Activated CD4-positive, CD25-positive, alpha-beta regulatory T cell treated with anti-CD3 and anti-CD28 coated beads, Interleukin-2, amount 50 U/mL, for 24 hours (primary cell): ENCODE measurements around the gene AKT2.

Experiments
- ATAC-seq, 2 donors: fragments of 150-1000 bp; cut with Tn5 transposase; one replicate each; pipeline ENCODE4 v1.10.0; 2021; ENCODE audit warnings: mild to moderate bottlenecking in 1 of 2, moderate library complexity in 1 of 2

The AKT2 gene

DNA sequence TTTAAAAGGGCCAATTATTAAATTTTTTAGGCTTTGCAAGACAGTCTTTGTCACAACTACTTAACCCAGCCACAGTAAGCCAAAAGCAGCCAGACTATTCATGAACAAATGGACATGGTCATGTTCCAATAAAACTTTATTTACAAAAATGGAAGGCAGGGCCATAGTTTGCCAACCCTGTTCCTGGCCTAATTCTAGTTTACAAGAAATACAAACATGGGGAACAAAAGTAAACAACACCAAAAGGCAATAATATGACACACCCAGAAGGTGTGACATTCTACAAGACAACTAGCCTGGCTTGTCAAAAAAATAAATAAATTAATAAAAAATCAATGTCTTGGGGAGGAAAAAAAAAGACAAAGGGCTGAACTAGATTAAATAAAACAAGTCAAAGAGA, 33.9 kb downstream of the AKT2 start:
- no peak for ATAC-seq

GRCh38 chr19:40249781-40250180, 35.4 kb downstream of the AKT2 start:
- ATAC-seq, result no peak

GRCh38 chr19:40249201-40249600, 35.9 kb downstream of the AKT2 start:
- ATAC-seq, result no peak

DNA sequence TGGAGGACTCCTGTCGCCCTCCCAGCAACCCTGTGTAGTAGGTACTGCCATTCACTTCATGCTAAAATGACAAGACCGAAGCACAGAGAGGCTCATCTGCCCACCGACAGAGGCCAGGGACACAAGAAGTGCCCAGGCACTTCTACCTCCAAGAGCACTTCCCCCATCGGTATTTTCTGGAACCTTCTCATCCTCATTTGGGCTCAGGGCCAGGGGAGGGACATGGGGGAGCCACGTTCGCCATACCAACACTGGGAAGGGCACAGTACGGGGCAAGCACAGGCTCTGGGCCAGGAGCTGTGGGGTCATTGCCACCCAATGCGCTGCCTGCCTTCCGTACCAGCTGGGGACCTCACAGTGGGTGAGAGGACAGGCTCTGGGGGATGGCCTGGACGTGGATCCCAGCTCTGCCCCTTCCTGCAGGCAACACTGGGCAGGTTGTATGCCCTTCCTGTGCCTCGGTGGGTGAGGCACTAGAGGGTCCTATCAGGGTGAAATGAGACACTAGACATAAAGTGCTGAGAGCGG, 37.3 kb downstream of the AKT2 start:
- no peak for ATAC-seq

- ATAC-seq, result no peak
Measured at GRCh38 chr19:40247178-40247577, 38.0 kb downstream of the AKT2 start.

DNA sequence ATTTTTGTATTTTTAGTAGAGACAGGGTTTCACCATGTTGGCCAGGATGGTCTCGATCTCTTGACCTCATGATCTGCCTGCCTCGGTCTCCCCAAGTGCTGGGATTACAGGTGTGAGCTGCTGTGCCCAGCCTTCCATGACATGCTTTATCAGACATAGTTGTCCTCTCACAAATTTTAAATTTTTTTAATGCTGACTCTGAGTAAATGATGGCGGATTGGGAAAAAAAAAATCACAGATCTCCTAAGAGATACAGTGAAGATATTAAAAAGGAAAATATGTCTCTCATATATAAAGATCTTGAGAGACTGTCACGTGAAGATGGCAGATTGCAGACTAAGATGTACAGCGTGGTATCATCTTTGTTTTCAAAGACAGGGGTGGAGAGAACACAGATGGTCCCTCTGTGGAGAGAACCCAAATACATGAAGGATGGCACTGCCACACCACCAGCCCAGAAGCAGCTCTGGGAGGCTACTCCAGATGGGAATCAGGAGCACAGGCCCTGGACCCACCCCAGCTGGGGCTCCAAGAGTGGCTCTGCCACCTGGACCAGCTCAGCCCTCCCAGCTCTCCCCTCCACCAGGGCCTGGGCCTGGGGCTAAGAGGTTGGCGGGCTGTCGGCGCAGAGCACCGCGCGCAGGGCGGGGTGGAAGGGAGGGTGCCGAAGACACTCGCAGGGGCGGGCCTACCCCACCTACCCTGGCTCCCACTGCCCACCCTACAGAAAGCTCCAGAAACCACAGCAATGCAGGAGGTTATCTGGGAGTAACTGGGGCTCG, 38.7 kb downstream of the AKT2 start:
- no peak for ATAC-seq

DNA sequence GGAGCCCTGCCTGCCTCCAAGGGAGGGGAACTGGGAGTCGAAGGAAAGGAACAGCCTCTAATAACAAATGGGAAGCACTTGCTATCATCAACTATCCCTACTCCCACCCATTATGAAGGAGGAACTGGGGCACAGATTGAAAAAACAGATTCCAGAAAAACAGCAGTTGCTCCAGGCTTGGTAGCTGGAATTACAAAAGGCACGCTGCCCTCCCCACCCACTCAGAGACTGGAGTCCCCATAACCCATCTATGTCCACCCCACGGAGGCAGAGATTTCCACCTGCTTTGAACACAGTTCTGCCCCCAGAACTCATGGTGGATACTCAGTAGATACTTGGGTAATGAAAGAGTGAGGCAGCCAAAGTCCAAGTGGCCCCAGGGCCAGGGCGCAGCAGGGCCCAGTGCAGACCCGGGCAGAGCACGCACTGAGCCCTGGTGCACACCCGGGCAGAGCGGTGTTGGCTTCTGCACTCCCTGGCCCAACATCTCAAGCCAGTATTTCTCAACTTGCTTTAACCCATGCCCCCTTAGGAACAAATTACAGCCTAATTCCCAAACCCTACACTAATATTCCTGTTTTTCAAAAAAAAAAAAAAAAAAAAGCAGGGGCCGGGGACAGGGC, 39.5 kb downstream of the AKT2 start:
- no peak for ATAC-seq

DNA sequence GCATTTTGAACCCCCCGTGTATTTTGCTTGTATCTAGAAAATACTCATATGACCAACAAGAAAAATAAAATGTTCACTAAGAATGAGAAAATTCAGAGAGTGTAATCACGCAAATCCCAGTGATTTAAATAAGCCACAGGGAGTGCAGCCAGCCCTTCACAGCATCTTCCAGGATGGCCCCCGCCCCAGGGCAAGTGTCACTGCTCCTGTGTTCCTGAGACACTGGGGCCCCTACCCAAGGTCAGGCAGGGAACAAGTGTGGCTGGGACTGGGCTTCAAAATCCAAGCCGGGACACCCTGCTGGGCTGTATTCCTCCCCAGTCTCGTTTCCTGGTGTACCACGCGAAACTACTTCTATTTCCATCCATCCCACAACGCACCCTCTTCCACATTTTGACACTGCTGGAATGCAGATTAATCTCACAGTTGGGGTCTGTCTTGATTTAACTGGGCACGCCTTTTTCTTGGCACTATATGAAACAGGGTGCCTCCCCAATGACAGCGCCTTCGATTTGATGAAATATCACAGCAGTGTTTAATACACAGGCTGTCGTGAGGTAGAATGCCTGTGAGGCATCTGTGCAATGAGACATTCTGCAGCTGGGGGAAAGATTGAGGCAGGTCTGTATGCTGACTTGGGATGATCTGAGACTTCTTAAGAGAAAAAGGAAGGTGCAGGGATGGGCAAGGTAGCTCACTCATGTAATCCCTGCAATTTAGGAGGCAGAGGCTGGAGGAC, 40.4 kb downstream of the AKT2 start:
- ATAC-seq, result no peak

GRCh38 chr19:40243181-40243580, 42.0 kb downstream of the AKT2 start:
- no peak for ATAC-seq

DNA sequence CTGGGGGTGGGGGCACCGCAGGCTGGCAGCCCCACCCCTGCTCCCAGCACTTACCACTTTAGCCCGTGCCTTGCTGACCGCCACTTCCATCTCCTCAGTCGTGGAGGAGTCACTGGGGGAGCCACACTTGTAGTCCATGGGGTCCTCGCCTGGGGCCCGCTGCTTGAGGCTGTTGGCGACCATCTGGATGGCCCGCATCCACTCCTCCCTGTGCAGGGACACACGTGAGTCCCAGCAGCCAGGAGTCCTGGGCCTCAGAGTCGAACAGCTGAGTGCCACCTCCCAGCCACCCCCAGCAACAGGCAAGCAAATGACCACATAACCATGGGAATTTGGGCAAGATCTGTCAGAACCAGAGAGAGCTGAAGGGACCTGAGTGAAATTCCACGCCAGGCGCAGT, 42.7 kb downstream of the AKT2 start:
- ATAC-seq, result no peak

- no peak for ATAC-seq
Measured at GRCh38 chr19:40241809-40242384, 43.2 kb downstream of the AKT2 start.

- no peak for ATAC-seq
Measured at GRCh38 chr19:40241125-40241808, 43.9 kb downstream of the AKT2 start.

DNA sequence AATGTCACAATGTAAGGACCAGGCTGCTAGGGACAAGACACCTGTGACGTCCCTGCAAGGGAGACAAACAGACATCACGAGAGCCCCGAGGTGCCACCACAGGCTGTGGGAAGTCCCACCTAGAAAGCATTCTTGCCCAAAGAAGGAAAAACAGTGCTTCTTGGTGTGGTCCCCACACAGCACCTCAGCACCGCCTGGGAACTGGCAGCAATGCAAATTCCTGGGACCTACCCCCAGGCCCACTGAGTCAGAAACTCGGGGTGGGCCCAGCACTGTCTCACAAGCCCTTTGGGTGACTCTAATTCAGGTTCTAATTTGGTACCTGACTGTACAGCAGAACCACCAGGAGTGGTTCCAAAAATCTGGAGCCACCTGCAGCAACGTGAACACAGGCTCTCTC, 44.8 kb downstream of the AKT2 start:
- ATAC-seq, result no peak

GRCh38 chr19:40239415-40240226, 45.5 kb downstream of the AKT2 start:
- ATAC-seq, result no peak

GRCh38 chr19:40238775-40239174, 46.4 kb downstream of the AKT2 start:
- ATAC-seq, result no peak

GRCh38 chr19:40237791-40238190, 47.4 kb downstream of the AKT2 start:
- no peak for ATAC-seq

DNA sequence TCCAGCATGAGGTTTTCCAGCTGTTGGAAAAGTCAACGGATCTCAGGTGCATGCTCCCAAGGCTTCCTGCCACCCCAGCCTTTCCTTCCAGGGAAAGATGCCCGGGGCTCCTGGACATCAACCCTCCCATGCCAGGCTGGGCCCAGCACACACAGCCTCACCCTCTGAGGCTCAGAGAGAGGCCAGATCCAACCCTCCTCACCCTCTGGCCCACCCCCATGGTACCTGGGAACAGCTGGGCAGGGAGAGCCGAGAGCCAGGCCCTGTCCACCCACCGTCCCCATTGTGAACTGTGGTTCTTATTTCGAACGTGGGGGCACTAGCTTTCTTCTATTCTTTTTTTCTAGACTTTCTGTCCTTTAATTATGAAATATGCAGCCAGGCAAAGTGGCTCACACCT, 48.8 kb downstream of the AKT2 start:
- no peak for ATAC-seq

- ATAC-seq, result no peak
Measured at GRCh38 chr19:40236026-40236355, 49.2 kb downstream of the AKT2 start.

DNA sequence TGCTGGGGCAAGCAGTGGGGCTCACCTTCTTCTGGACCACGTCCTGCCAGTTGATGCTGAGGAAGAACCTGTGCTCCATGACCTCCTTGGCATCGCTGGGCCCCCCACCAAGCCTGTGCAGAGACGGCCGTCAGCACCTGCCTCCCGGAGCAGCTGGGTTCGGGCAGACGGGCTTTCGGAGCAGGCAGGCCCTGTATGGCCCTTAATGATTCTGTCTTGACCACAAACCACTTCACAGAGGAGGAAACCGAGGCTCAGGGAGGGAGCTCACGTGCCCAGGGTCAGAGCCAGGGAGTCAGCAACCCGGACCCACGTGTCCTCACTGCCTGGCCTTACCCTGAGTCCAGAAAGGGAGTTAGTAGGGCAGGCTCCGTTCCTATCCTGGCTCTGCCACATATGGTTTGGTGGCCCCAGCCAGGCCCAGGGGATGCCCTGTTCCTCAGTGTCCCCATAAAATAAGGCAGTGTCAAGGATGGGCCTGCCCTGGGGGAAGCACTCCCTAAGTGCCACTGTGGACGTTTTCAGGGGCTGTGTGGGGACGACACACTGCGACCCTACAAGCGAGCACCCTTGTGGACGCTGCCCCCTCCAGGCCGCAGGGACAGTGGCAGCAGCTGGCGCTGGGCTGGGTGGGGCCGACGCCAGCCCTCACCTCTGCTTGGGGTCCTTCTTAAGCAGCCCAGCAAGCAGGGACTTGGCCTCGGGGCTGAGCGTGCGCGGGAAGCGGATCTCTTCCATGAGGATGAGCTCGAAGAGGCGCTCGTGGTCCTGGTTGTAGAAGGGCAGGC, 49.7 kb downstream of the AKT2 start:
- ATAC-seq, result no peak

GRCh38 chr19:40234429-40235237, 50.5 kb downstream of the AKT2 start:
- ATAC-seq, result no peak
